ENCODE measurements around the gene MYF5.

DNA sequence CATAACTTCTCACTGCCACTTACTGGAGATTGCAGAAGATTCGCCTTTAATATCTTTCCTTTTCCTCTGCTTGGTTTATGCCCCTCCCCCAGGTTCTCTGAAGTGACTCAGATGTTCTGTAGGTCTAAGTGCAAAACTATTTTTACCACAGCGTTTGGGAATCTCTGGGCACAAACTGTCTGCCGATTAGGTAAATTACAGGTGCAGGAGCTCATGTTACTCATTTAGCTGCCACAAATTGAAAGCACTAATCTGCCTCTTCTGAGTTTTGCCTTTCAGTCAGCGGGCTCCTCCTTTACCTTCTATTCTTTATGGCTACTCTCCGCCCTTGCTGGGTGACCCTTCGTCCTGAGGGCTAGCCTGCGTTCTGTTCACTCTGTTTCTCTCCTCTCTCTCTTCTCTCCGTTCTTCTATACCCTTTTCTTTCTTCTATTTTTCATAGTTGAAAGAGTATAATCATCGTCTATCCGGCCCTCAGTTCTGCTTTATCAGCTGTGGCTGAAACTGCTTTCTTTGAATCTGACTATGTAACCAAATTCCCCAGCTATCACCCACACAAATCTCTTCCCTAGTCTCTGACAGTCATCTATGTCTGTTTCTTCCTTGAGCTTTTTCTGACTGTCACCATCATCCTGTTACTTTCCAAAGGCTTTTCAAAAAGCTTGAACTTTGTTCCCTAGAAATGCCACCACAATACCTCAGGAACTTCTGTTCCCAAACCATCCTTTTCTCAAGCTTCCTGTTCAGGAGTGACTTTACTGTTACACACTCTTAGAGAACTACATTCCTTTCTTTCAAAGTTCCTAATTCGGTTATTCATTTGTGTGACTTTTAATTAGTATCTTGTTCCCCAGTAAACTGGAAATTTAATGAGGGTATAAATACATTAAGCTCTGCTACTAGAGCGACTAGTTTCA is 13.6 kb upstream of the MYF5 start:
- TF ChIP-seq, protein P1, sequence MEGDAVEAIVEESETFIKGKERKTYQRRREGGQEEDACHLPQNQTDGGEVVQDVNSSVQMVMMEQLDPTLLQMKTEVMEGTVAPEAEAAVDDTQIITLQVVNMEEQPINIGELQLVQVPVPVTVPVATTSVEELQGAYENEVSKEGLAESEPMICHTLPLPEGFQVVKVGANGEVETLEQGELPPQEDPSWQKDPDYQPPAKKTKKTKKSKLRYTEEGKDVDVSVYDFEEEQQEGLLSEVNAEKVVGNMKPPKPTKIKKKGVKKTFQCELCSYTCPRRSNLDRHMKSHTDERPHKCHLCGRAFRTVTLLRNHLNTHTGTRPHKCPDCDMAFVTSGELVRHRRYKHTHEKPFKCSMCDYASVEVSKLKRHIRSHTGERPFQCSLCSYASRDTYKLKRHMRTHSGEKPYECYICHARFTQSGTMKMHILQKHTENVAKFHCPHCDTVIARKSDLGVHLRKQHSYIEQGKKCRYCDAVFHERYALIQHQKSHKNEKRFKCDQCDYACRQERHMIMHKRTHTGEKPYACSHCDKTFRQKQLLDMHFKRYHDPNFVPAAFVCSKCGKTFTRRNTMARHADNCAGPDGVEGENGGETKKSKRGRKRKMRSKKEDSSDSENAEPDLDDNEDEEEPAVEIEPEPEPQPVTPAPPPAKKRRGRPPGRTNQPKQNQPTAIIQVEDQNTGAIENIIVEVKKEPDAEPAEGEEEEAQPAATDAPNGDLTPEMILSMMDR (conservative IDR thresholded peaks at IDR 0.05), result no peak
- TF ChIP-seq EZH2 (IDR thresholded peaks at IDR 0.05; ENCODE audit: low read depth), result no peak
